ENCODE results near the gene SPEN. TPM values are rescaled to one million over a fixed set of nuclear protein-coding genes. Genes with fewer than 3 reads are reported as not detected.

SPEN gene
- total and polyA plus RNA-seq, 2 of the 4 experiments (the other 2 are of a cell fraction) = 7.6 to 15.8 TPM

DNA sequence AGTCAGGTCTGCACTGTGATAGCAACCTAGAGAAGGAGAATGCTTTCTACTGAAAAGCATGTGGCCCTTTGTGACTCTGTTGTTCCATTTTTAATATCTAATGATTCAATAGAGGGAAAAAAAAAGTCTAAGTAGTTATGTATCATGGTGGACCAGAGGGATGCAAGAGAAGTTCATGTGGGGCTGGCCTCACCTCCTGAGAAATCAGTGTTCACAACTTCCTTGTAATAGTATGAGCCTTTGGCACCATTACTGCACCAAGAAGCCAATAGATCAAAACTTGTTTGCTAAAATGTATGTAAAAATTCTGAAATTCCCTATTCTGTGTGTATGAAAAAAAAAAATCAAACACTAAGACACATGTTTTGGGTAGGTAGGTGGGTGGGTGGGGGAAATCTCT is 123.4 kb downstream of the SPEN start:
- Histone ChIP-seq H2BK120ac (ENCODE audit: low read depth, low read length) (no peak overlapping the region), H3K56ac (ENCODE audit: extremely low read depth, insufficient read depth, low read length) (no peak overlapping the region), H3K4me2 (ENCODE audit: low read depth, low read length) (no peak overlapping the region), H2BK20ac (ENCODE audit: low read depth, low read length) (no peak overlapping the region), H4K8ac (ENCODE audit: low read depth in 2 of 2, low read length in 2 of 2) (no peak overlapping the region), H2AFZ (replicated peaks; ENCODE audit: low read length, poor library complexity) (no peak overlapping the region), H3K27ac (ENCODE audit: insufficient read depth, low read length) (no peak overlapping the region), H3K9me1 (ENCODE audit: insufficient read depth, low read length) (peaks cover 23% of the 10 kb centered on the region), H3K4me3 (ENCODE audit: insufficient read depth, low read depth, low read length) (no peak overlapping the region), H2BK5ac (ENCODE audit: low read depth, low read length, poor library complexity, severe bottlenecking) (no peak overlapping the region), H3K18ac (ENCODE audit: low read depth, low read length) (no peak overlapping the region), H3K4ac (ENCODE audit: low read depth, low read length) (no peak overlapping the region), H4K20me1 (ENCODE audit: insufficient read depth, low read length) (peaks cover 25% of the 10 kb centered on the region), H4K91ac (ENCODE audit: insufficient read depth, low read depth, low read length) (no peak overlapping the region), H3K4me1 (ENCODE audit: control insufficient read depth, insufficient read depth, low read length) (peaks cover 15% of the 10 kb centered on the region), H2AK5ac (ENCODE audit: low read depth, low read length) (no peak overlapping the region), H2BK15ac (ENCODE audit: low read depth, low read length) (no peak overlapping the region), H3K79me1 (ENCODE audit: low read depth in 1 of 2, low read length in 2 of 2) (peaks cover 41 to 82% of the 10 kb centered on the region in 2 experiments), H2AK9ac (replicated peaks; ENCODE audit: low read depth, low read length, poor library complexity) (no peak overlapping the region), H3K9me3 (ENCODE audit: control insufficient read depth, insufficient read depth, low read length) (no peaks in the 10 kb centered on the region; the same call in 1 of the 2 replicates), H4K5ac (ENCODE audit: low read depth, low read length) (no peak overlapping the region), H3K14ac (replicated peaks; ENCODE audit: low read depth, low read length) (no peak overlapping the region), H3K23ac (ENCODE audit: low read depth, low read length) (no peak overlapping the region), H3K27me3 (ENCODE audit: control insufficient read depth, insufficient read depth, low read length) (no peaks in the 10 kb centered on the region), H3K9ac (ENCODE audit: low read depth, low read length) (no peak overlapping the region), H3K36me3 (ENCODE audit: control insufficient read depth, insufficient read depth, low read length) (peaks cover 30% of the 10 kb centered on the region)
- TF ChIP-seq BHLHE40 (IDR thresholded peaks at IDR 0.05; ENCODE audit: low read depth, low read length) (no peak), MXI1 (IDR thresholded peaks at IDR 0.05; ENCODE audit: borderline replicate concordance, low read depth, low read length) (no peak), RAD21 (IDR thresholded peaks at IDR 0.05; ENCODE audit: low read length) (no peak), CHD1 (IDR thresholded peaks at IDR 0.05; ENCODE audit: low read depth, low read length) (no peak), RFX5 (IDR thresholded peaks at IDR 0.05; ENCODE audit: low read depth, low read length) (no peak), CTCF (conservative IDR thresholded peaks at IDR 0.05; ENCODE audit: low read depth, low read length) (no peak), FOS (IDR thresholded peaks at IDR 0.05; ENCODE audit: low read depth, low read length) (no peak), MAFK (IDR thresholded peaks at IDR 0.05; ENCODE audit: low read depth, low read length) (no peak), MAZ (IDR thresholded peaks at IDR 0.05; ENCODE audit: borderline replicate concordance, low read depth, low read length) (no peak), CEBPB (IDR thresholded peaks at IDR 0.05; ENCODE audit: low read depth, low read length) (no peak), RCOR1 (IDR thresholded peaks at IDR 0.05; ENCODE audit: insufficient replicate concordance, low read length) (no peak), POLR2A (IDR thresholded peaks at IDR 0.05; ENCODE audit: low read depth, low read length) (no peak), SMC3 (IDR thresholded peaks at IDR 0.05; ENCODE audit: low read depth, low read length) (no peak), NFE2L2 (IDR thresholded peaks at IDR 0.05; ENCODE audit: low read depth, low read length) (no peak)
- TF ChIP-seq, protein P1, sequence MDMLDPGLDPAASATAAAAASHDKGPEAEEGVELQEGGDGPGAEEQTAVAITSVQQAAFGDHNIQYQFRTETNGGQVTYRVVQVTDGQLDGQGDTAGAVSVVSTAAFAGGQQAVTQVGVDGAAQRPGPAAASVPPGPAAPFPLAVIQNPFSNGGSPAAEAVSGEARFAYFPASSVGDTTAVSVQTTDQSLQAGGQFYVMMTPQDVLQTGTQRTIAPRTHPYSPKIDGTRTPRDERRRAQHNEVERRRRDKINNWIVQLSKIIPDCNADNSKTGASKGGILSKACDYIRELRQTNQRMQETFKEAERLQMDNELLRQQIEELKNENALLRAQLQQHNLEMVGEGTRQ (IDR thresholded peaks at IDR 0.05; ENCODE audit: low read depth, low read length) = no peak
- TF ChIP-seq, protein P2, sequence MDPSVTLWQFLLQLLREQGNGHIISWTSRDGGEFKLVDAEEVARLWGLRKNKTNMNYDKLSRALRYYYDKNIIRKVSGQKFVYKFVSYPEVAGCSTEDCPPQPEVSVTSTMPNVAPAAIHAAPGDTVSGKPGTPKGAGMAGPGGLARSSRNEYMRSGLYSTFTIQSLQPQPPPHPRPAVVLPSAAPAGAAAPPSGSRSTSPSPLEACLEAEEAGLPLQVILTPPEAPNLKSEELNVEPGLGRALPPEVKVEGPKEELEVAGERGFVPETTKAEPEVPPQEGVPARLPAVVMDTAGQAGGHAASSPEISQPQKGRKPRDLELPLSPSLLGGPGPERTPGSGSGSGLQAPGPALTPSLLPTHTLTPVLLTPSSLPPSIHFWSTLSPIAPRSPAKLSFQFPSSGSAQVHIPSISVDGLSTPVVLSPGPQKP (IDR thresholded peaks at IDR 0.05; ENCODE audit: borderline replicate concordance, low read depth, low read length) = no peak
- intact Hi-C loops (cut with micrococcal nuclease) = no loop called here
- dilution Hi-C loops (cut with HindIII; ENCODE audit: low sequenced_read_pairs, unreplicated experiment) = no loop called here
- no peak for DNase-seq
- BruUV-seq (replicated peaks) = no TSS peak
- in situ Hi-C loops (cut with MboI; ENCODE audit: low sequenced_read_pairs) = no loop called here
- ATAC-seq (ENCODE audit: low read depth) = no peak
- ChIA-PET CTCF (no interaction called here), POLR2A (ENCODE audit: unreplicated experiment) (no interaction called here)
